Fibroblast of the conjunctiva (primary cell): ENCODE measurements around the gene NTRK3.

ENCODE experiments used
- DNase-seq: peaks from one replicate; pipeline ENCODE4 v3.0.0-alpha.2; 2010; ENCODE audit warnings: low read depth

Gene NTRK3

GRCh38 chr15:88120026-88120425 is 136.5 kb downstream of the NTRK3 start:
- DNase-seq, result no peak

GRCh38 chr15:88118741-88119140 is 137.8 kb downstream of the NTRK3 start:
- no peak for DNase-seq

GRCh38 chr15:88118035-88118434 is 138.5 kb downstream of the NTRK3 start:
- no peak for DNase-seq

- DNase-seq, result no peak
Measured at GRCh38 chr15:88115486-88116152, 140.9 kb downstream of the NTRK3 start.

GRCh38 chr15:88113613-88114308 is 142.8 kb downstream of the NTRK3 start:
- DNase-seq, result no peak

- DNase-seq, result no peak
Measured at GRCh38 chr15:88108991-88109390, 147.5 kb downstream of the NTRK3 start.

GRCh38 chr15:88108477-88108876 is 148.1 kb downstream of the NTRK3 start:
- DNase-seq, result no peak

- no peak for DNase-seq
Measured at GRCh38 chr15:88106074-88106473, 150.5 kb downstream of the NTRK3 start.

GRCh38 chr15:88104357-88104756 is 152.2 kb downstream of the NTRK3 start:
- no peak for DNase-seq

GRCh38 chr15:88100181-88100580 is 156.4 kb downstream of the NTRK3 start:
- DNase-seq, result no peak

- DNase-seq, result no peak
Measured at GRCh38 chr15:88098361-88098760, 158.2 kb downstream of the NTRK3 start.

GRCh38 chr15:88091444-88092016 is 165.0 kb downstream of the NTRK3 start:
- no peak for DNase-seq

- no peak for DNase-seq
Measured at GRCh38 chr15:88090481-88091011, 166.0 kb downstream of the NTRK3 start.

- DNase-seq, result no peak
Measured at GRCh38 chr15:88089731-88090130, 166.8 kb downstream of the NTRK3 start.

- DNase-seq, result no peak
Measured at GRCh38 chr15:88089024-88089620, 167.4 kb downstream of the NTRK3 start.

GRCh38 chr15:88083811-88084760 is 172.5 kb downstream of the NTRK3 start:
- peak; percentile 16 for DNase-seq

GRCh38 chr15:88080616-88081015 is 175.9 kb downstream of the NTRK3 start:
- no peak for DNase-seq

GRCh38 chr15:88077296-88078020 is 179.1 kb downstream of the NTRK3 start:
- DNase-seq, result no peak

GRCh38 chr15:88076328-88076727 is 180.2 kb downstream of the NTRK3 start:
- DNase-seq, result no peak

GRCh38 chr15:88075102-88075501 is 181.4 kb downstream of the NTRK3 start:
- no peak for DNase-seq

GRCh38 chr15:88074386-88074785 is 182.2 kb downstream of the NTRK3 start:
- no peak for DNase-seq
